GM12801 (cell line): ENCODE results near the gene MAPK7.

Experiments used
- TF ChIP-seq, protein P1 (sequence below): IDR thresholded peaks from one replicate; pipeline ENCODE4 v1.5.1; 2011; ENCODE audit warnings: control low read depth; ENCODE audit not compliant: insufficient read length; ENCODE audit errors: extremely low read depth

MAPK7 gene

DNA sequence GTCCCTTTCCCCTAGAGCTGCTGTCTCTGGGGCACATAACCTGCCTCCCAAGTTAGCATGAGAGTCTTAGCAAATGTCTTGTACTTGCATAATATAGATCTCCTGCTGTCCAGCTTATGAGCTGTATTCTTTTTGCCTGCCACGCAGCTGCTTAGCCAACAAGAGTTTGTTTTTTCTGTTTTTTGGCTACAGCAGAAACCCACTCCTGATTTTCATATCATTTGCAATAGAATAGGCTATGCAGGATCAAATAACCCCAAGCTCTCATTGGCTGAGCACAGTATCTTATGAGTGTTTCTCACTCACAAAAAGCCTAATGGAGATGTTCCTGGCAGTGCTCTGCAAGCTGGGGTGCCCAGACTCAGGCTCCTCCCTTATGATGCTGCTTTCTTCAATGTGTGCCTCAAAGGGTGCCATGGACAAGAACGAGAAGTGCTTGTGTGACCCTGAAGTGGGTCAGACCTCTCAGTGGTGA is 38.9 kb upstream of the MAPK7 start:
- TF ChIP-seq, protein P1, sequence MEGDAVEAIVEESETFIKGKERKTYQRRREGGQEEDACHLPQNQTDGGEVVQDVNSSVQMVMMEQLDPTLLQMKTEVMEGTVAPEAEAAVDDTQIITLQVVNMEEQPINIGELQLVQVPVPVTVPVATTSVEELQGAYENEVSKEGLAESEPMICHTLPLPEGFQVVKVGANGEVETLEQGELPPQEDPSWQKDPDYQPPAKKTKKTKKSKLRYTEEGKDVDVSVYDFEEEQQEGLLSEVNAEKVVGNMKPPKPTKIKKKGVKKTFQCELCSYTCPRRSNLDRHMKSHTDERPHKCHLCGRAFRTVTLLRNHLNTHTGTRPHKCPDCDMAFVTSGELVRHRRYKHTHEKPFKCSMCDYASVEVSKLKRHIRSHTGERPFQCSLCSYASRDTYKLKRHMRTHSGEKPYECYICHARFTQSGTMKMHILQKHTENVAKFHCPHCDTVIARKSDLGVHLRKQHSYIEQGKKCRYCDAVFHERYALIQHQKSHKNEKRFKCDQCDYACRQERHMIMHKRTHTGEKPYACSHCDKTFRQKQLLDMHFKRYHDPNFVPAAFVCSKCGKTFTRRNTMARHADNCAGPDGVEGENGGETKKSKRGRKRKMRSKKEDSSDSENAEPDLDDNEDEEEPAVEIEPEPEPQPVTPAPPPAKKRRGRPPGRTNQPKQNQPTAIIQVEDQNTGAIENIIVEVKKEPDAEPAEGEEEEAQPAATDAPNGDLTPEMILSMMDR = no peak

DNA sequence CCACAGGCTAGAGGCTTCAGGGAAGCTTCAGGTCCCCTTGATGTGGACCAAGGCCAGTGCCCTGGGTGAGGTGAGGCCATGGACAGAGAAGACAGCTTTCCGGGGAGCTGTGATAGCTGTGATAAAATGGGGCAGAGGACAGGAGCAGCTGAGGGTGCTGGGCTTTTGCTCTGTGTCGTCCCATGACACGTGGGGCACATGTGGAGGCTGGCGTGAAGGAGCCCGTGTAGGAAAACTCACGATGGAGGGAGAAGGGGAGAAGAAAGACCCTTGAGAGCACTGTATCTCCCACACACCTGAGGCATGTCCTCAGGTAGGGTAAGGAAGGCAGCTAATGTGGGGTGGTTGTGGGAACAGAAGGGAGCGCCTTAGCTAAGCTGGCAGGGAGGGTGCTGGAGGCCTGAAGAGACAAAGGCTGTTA is 37.1 kb upstream of the MAPK7 start:
- TF ChIP-seq, protein P1 = no peak

DNA sequence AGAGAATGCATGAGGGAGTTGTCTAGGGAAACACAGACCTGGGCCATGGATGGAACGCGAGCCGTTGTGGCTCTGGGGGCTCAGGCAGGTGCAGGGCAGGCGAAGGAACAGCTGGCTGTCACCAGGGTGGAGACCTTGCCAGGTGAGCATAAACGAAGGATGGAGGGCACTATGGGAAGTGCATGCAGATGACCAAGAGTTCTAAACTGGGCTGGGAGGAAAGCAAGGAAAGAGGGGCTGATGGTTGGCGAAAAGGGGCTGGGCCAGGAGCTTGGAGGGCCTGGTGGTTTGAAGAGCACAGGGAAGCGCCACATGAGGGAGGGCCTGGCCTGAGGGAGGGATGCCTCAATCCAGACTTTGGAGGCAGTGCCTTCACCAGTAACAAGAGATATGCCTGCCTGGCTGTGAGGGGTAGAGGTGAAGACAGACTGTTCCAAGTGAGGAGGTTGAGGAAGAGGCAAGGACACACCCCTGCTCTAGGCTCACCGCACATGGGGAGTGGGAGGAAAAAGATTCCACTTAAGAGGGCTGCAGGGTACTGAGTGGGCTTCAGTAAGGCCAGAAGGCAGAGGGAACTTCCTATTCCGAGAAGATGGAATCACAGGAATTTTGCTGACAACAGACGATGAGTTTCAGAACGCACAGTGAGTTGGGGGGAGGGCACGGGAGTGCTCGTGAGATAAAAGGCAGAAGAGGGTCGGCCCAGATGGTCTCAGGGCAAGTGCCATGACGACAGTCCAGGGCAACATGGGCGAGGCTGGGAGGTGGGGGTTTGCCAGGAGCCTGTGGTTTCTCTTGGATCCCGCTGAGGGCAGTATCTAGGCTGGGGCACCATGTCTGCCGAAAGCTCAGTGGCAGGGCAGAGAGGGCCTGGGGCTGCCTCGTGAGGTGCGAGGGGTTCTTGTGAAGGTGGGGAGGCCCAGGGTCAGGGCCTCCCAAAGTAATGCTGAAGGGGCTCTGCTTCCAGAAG is 36.4 kb upstream of the MAPK7 start:
- TF ChIP-seq, protein P1 = no peak

DNA sequence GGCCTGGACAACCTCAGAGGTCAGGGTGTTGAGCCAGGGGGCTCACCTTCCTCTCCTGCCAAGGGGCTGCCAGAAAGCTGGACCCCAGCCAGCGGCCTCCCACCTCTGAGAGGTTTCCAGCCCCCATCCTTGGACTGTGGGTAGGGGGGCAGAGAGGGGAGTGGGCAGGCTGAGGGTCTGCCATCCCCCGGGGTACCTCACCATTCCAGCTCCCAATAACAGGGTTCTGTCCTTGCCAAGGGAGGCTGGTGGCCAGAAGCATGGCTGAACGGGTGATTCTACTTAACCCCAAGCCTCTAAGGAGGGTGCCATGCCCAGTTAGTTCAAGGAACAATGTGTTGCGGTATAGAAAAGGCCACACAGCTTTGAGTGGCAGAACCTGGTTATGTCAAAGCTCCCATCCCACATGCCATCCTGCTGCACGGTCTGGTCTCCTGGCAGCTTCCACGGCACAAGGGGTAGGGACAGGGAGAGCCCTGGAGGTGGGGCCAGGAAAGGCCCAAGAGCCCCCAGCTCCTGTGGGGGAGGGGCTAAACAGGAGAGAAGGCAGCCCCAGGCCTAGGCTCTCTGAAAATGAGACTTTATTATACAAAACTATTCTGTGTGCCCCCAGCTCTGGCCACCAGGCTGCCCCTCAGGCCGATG is 35.6 kb upstream of the MAPK7 start:
- TF ChIP-seq, protein P1 = no peak

DNA sequence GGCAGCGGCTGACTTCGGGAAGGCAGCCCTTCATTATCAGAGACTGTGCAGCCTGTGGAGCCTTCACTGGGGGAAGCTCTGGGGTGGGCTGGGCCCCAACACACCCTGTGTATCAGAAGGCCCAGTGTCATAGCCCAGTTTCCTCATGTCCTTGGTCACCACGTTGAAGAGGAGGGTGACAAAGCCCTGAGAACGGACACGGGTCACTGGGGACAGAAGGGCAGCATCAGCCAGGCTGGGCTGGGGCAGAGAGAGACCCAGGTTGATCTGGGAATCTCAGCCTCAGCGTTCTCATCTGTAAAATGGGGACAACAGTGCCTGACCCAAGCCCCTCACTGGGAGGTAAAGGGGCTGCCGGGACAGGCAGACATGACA is 35.1 kb upstream of the MAPK7 start:
- TF ChIP-seq, protein P1 = no peak

DNA sequence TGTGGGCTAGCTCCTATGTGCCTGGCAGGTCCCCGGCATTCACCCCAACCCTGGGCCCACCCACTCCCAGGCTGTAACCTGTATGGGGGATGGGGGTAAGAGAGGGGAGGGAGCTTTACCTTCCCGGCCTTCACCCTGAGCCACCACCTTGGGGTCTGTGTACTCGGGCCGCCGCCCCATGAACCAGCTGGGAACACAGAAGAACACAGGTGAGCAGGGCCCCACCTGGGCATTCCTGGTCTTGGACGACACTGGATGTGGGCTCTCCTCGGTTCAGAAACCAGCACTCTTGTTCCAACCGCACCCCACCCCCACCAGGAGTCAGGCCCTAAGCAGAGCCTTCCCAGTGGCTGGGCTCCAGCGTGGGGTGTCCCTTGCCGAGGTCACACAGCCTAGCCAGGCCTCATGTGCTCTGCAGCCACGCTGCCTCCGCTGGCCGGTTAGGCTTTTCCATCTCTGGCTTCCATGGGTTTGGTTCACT is 34.6 kb upstream of the MAPK7 start:
- TF ChIP-seq, protein P1 = no peak

DNA sequence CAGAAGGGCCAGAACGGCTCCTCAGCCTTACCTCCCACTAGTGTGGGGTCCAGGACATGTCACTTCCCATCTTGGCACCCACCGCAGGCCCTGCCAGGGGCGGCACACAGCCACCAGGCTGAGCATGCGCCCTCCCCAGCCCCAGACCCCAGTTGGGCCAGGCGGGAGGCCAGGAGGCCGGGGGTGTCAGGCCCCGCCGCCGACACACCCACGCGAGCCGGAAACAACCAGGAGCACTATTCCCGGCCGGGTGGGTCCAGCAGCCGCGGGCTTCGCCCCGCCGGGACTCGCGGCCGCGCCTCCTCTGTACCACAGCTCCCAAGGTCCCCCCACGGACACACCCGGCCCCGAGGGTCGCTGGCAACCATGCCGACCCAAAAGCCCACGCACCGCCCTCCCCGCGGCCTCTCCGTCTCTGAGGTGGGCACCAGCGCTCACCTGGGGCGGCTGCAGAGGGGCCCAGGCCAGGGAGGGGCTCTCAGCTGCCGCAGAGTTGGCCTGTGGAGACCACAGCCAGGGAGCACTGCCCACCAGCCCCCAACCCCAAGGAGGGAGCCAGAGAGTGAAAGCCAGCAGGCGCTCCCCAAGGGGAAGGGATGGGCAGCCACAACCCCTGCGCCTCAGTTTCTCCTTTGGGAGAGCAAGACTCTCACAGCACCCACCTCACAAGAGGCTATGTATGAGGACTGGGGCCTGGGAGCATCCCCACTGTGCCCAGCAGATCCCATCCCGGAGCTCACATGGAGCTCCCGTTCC is 33.8 kb upstream of the MAPK7 start:
- TF ChIP-seq, protein P1 = no peak
